Left forelimb (tissue), 1 donor: ENCODE measurements around the gene RSPH10B.
"Not testable (repeated sequence)": the region's sequence is repeated elsewhere in the genome, so short reads cannot be mapped to it uniquely, and the experiment has no call there.

Experiments
- DNase-seq: peaks from one replicate; pipeline ENCODE4 v3.0.0-alpha.2; 2018; ENCODE audit warnings: low spot score

RSPH10B gene

DNA sequence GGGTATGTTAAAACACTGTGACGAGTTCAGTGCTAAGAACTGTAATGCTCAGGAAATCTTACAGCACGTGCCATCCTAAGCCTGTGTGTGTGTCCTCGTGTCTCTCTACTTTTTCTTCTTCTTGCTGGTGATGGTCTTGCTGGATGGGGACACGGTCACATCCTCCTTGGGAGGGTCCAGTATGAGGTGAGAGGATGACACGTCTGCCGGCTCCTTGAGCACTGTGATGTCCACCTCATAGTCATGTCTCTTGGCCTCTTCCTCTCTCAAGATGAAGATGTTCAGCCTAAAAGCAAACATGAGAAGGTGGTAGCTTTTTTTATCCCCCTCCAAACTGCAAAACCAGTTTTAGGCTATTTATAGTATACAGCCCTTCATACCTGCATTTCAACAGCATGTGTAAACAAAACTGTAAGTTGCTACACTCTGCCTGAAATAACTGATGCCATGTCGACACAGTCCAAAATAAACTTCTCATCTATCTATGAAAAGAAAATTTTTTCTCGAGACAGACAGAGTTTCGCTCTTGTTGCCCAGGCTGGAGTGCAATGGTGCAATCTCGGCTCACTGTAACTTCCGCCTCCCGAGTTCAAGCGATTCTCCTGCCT lies 44.1 kb downstream of the RSPH10B start:
- DNase-seq = not testable (repeated sequence)

DNA sequence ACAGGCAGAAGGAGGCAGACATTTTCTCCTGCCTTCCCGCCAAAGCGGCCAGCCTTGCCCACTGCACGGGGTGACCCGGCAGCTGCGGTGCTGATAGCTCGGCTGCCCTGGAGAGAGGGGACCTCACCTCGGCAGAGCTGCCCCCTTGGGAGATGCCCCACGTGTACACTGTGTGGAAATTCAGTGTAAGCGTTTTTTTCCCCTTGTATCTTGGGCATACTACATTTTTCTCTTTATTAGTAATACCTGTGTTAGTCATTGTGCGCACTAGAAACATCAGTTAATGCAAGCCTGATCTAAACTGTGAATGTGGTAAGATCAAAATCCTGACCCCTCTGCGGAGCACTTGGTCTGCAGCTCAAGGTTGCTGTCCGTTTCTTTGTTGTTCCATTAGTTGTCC lies 45.9 kb downstream of the RSPH10B start:
- DNase-seq = not testable (repeated sequence)

DNA sequence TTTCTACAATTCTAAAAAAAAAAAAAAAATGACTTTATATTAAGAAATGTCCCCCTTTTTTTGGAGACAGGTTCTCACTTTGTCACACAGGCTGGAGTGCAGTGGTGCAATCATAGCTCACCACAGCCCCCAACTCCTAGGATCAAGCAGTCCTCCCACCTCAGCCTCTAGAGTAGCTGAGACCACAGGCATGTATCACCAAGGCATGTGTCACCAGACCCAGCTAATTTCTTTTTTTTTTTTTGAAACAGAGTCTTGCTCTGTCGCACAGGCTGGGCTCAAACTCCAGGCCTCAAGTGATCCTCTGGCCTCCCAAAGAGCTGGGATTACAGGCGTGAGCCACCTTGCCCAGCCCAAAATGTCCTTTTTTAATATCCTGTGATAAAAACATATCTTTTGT lies 46.3 kb downstream of the RSPH10B start:
- not testable (repeated sequence) for DNase-seq

DNA sequence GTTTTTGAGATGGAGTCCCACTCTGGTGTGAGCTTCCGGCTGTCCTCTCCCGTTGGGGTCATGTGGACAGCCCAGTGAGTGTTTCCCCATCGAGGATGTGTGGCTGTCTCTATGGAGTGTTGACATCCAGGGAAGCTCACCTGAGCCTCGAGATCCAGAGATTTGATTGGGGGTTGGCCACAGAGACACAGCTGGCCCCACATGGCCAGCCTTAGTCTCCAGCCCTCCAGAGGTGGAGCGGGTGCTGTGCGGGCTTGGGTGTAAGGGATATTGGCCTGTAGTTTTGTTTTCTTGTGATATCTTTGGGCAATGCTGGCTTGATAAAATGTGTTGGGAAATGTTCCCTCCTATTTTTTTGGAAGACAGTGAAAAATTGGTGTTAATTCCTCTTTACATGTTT lies 54.0 kb downstream of the RSPH10B start:
- DNase-seq = not testable (repeated sequence)

DNA sequence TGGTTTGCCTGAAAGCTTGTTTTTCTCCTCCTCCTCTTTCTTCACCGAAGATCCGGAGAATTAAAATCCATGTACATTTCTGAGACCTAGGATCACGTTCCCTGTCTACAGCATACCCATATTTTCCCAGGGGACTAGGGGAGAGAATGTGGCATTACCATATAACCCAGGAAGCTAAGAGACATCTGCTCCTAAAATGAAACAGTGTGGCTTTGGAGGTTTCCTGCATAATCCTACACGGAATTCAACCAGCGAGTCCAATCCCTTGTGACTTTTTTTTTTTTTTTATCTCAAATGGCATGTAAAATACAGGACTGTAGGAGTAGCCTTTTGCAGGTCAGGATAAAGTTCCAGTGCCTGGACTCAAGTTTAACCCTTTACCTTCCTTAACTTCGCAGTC lies 61.7 kb downstream of the RSPH10B start:
- not testable (repeated sequence) for DNase-seq

DNA sequence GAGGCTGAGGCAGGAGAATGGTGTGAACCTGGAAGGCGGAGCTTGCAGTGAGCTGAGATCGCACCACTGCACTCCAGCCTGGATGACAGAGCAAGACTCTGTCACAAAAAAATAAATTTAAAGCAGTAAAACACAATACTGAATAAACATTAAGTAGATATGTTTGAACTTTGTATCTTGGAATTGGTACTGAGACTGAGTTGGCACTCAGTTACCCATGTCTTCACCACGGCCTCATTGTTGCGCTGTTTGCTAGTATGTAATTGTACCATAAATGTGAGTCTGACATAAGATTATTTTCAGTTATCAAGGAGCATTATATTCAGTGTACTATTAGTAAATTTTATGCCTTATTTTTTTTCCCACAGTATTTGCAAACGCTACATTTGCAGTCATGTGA lies 65.8 kb downstream of the RSPH10B start:
- DNase-seq = not testable (repeated sequence)

DNA sequence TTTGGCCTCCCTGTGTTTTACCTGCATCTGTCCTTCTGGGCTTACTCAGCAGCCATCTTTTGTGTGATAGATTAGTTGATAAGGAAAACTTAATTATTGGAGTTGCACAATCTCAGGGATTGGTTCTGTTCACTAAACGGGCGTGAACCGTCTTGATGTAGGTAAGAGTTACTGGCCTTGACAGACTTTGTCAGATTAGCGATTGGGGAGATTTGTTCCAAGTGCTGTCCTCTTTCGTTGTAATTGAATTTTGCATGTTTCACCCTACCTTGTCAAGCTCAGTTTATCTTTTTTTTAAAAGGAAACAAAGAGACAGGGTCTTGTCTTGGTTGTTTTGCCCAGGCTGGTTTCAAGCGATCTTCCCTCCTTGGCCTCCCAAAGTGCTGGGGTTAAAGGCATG lies 67.5 kb downstream of the RSPH10B start:
- not testable (repeated sequence) for DNase-seq

DNA sequence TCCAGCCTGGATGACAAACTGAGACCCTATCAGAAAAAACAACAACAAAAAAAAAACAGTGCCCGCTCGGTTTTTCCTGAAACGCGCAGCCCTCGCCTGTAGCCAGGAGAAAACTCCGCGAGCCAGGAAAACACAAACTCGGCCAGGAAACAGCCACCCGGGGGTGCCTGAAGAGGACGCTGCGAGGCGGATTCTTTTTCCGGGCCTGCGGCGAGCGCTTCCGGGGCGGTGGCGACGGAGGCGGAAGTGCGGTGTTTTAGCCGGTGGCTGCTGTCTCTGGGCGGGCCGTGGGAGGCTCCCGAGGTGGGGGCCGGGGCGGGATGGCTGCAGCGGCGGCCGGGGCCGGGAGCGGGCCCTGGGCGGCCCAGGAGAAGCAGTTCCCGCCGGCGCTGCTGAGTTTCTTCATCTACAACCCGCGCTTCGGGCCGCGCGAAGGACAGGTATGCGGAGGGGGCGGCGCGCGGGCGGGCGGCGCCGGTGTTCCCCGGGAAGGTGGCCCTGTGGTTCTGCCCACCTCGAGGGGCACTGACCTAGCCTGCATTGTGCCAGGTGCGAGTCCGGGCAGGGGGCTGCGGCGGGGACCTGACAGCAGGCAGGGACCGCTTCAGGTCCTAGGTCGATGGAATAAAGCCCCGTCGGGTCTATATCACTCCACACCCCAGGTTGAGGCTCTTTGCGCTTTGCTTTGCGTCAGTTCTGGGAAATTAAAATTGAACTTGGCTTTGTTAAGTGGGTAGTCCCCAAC lies 71.8 kb downstream of the RSPH10B start, which contains the start of gene CCZ1:
TSS of gene CCZ1 (plus strand) at position 254 of the 745 bp plus-strand sequence. CDS start at position 321, 67 bp downstream.
- peak; percentile 65 for DNase-seq

DNA sequence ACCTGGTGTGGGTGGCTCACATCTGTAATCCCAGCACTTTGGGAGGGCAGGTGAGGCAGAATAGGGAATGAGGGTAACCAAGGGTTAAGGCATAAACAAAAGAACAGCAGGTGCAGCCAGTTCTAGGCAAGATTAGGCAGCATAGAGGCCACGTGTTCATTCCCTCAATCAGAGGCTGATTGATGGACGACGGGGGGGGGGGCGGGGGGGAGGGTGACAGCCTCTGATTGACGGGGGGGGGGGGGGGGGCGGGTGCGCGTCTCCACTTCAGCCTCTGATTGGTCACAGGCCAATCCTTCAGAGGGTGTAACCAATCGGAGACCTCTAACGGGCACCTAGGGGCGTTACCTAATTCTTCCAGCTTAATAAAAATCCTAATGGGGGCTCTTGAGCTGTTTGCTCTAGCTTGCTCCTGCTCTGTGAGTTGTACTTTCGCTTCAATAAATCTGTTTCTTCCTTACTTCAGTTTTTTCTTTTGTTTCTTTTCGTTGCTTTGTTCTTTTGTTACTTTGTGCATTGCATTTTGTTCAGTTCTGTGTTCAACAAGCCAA lies 73.0 kb downstream of the RSPH10B start:
- not testable (repeated sequence) for DNase-seq

DNA sequence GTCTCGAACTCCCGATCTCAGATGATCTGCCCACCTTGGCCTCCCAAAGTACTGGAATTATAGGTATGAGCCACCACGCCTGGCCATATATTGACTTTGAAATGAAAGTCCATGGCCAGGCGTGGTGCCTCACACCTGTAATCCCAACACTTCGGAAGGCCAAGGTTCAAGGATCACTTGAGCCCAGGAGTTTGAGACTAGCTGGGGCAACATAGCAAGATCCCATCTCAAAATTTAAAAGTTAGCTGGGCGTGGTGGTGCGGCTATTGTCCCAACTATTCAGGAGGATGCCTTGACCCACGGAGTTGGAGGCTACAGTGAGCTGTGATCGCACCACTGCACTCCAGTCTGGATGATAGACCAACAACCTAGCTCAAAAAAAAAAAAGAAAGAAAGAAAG lies 78.0 kb downstream of the RSPH10B start:
- DNase-seq = no peak

DNA sequence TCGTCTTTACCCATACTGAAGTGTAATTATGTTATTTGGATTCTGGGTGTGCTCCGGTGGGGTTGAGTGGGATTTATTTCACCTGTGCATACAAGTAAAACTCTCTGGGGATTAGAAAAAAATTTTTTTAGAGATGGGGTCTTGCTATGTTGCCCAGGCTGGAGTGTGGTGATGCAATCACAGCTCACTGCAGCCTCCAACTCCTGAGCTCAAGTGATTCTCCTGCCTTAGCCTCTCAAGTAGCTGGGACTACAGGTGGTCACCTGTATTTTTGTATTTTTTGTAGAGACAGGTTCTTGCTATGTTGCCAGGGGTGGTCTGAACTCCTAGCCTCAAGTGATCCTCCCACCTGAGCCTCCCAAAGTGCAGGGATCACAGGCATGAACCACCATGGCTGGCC lies 80.2 kb downstream of the RSPH10B start:
- DNase-seq = not testable (repeated sequence)

DNA sequence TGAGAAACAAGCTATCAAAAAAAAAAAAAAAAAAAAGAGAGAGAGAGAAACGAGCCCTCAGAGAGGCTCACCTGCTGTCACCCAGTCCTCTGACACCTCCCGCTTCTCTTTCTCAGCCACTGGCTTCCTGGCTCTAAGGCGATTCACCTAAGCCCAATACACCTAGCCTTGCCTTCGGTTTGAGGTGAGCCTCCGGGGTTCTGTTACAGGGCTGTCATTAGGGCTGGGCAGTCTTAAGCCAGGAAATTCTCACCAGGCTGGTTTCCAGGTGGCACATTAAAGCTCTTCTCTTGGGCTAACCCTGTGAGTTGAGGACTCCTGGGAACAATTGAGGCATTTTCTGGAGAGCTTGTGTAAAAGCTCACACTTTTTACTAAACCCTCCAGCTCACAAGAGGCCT lies 82.5 kb downstream of the RSPH10B start:
- not testable (repeated sequence) for DNase-seq

DNA sequence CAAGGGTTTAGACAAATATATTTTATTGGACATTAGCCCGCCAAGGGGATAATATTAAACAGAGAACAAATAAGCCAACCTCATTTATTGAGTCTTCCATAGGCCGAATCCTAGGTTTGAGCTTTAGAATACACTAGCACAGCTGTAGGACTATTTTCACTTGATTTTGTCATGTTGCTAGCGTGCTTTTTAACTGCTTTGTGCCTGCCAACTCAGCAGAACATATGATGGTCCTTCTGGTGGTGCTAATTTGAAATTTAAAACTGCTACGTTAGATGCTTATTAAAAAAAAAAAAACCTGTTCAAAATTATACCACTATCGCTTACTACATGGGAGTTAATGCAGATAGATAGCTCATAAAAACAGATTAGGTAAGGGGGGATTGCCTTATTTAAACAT lies 86.1 kb downstream of the RSPH10B start:
- DNase-seq = not testable (repeated sequence)

DNA sequence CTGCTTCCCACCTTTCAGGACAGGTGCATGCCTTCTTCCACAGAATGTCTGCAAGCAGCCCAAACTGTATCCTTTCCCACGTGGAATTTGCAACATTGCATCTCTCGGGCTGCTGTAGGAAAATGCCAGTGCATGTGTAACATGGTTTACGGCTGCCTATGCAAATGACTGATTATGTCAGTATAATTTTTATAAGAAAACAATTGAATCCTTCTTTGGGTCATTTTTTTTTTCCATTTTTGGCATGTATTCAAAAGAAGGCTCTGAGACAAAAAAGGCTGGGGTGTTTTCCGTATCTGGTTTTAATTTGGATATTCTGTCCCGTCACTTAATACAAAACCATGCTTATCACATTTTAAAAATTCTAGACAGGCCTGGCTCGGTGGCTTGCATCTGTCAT lies 90.4 kb downstream of the RSPH10B start:
- DNase-seq = not testable (repeated sequence)

DNA sequence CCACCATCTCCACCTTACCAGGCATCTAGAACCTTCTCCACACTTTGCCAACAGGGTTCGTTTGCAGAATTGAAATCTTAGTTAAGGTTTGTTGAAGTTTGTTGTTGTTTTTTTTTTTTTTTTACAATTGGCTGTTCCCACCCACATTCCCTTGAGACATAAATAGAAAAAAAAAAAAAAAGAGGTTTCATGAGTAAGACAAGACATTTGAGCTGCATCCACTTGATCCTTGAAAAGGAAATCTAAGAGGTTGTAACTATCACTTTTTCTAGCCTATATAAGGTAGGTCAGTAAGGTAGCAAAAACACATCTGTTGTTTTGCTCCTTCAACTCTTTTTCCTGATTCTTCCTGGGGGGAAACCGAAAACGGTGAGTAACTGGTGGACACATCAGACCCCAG lies 90.9 kb downstream of the RSPH10B start:
- DNase-seq = not testable (repeated sequence)
